Medulla oblongata (tissue), 1 donor: ENCODE measurements around the gene GRM4.

ENCODE experiments used
- DNase-seq: peaks from one replicate; pipeline ENCODE4 v3.0.0-alpha.2; 2015; ENCODE audit errors: extremely low spot score

The GRM4 gene

DNA sequence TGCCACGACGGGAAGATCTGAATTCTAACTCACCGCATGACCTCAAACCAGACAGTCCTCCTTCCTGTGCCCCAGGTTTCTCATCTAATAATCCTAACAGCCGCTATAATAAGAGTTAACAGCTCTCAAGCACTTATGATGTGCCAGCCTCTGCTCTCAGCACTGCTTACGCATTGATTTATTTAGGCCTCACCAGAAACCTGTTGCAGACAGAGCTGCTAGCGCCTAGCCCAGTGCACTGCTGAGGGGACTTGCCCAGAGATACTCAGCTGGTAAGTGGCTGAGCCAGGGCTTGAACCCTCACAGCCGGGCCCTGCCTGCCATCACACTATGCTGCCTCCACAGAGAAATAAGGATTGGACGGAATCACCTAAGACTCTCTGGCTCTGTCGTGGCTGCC is 37.7 kb downstream of the GRM4 start:
- no peak for DNase-seq

DNA sequence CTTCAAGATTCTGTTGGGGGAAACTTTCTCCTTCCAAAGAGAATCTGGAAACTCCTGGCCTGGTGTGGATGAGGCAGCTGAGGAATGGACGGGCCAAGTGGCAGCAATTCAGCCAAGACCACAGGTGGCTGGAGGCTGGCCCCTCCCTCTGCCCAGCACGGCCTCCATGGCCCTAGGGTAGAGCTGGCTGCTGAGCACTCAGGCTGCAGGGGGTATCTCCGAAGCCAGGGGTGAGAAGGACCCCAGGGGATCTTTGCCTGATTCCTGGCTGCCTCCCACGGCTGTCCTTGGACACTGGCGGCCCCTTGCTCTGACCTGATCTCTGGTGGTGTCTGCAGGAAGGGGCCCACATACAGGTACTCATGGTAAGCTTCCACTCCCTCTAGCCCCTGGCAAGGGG is 39.0 kb downstream of the GRM4 start:
- DNase-seq, result no peak

DNA sequence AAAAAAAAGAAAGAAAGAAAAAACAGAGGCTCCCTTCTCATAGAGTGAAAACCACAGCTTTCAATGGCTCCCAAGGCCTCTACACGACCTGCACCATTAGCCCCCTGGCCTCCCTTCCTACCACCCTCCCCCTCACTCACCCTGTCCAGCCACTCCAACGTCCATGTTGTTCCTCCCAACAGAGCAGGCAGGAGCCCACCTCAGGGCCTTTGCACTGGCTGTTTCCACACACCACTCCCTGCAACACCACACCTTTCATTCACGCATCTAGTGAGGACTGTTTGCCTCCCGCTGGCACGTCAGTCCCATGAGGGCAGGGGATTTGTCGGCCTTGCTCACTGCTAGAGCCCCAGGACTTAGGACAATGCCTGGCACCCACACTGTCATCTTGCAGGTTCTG is 39.5 kb downstream of the GRM4 start:
- DNase-seq, result no peak

DNA sequence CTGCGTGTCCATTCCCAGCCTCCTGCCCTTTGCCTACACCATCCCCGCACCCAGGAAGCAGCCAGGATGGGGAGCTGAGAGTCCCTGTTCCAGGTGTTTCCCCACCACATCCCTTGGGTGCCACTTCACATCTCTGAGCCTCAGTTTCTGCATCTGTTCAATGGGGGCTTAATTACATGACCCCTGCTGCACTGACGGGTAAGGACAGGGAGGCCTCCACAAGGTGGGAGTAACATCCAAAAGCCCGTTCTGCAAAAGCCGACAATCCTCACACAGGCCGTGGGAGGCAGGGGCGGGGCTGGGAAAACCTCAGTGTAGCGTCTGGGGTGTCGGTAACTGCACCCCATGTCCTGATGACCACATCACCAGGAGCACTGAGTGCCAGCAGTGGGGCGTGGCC is 41.3 kb downstream of the GRM4 start:
- no peak for DNase-seq

DNA sequence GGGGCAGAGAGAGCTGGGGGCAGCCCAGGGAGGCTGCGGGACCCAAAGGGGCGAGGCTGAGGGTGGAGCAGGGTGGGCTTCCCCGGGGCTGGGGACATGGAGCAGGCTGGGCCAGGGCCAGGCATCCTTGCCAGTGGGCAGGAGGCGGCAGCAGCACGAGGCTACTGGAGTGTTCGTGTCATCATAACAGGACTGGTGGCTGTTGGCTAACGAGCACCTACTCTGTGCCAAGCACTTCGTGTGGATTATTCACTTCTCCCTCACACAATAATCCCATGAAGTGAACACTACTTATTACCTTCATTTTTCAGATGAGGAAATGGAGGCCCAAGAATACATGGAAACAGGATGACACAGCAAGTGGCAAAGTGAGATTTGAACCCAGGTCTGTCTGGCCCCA is 41.7 kb downstream of the GRM4 start:
- no peak for DNase-seq

DNA sequence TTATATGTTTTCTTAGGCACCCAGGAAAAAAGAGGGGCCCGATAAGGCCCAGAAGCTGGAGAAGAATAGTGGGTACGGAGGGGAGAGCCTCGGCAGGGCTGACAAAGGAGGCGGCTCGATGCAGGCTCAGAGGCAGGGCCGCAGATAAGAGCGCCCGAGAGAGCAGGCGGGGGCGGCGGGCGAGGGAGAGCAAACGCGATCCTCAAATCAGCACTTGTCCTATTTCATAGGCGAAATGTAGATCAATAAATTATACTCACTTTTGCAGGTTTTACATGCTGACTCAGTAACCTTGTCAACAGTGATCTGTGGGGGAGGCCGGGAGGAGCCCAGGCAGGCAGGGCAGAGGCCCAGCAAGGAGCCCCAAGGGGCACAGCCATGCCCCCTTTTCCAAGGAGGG is 42.6 kb downstream of the GRM4 start:
- DNase-seq, result no peak

DNA sequence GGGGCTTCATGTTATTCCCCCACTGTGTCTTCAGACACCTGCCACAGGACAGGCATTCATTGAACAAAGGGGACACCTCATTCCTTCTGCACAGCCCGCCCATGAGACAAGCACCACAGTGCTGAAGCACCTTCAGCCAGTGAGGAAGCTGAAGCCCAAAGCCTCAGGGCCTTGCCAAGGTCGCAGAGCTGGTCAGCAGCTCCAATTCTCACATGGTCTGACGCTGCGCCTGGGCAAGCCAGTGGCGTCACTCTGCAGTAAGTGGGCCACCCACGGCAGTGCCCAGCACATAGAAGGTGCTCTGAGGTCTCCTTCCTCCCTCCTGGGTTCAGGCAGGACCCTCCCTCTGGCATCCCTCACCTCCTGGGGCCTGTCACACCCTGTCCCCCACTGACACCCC is 43.2 kb downstream of the GRM4 start:
- no peak for DNase-seq

DNA sequence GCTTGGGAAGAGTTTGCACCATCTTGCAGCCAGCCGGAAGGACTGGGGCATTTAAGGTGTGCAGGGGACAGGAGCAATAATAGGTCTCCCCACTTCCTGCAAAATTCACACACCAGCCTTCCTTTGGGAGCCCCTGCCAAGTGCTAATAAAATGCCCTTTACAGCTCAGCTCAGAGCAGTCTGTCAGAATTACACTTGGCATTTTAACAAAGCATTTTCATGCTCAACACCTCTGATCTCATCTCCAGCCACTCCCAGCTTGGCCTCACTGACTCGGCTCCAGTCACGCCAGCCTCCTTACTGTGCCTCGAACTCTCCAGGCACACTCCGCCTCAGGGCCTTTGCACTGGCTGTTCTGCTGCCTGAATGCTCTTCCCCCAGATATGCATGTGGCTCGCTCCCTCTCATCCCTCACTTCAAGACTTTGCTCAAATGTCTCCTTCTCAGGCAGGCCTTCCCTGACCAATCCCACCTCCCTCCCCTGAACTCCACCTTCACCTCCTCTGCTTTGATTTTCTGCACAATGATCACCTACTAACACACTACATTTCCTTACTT is 43.7 kb downstream of the GRM4 start:
- DNase-seq, result no peak

DNA sequence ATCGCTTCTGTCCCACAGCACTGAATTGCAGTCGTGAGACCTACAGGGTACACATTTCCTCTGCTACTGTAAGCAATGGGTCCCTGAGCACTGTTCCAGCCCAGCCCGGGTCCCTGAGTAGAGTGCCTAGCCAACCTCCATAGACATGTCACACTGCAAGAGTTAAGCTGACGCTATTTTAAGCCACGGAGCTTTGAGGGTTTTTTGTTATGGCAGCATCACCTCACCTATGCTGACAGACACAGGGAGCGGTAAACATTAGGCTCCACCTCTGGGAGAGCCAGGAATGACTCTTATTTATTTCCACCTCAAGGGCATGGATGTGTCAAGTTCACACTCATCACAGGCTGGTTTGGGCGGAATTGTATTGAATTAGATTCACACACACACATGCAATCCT is 45.1 kb downstream of the GRM4 start:
- DNase-seq, result no peak

DNA sequence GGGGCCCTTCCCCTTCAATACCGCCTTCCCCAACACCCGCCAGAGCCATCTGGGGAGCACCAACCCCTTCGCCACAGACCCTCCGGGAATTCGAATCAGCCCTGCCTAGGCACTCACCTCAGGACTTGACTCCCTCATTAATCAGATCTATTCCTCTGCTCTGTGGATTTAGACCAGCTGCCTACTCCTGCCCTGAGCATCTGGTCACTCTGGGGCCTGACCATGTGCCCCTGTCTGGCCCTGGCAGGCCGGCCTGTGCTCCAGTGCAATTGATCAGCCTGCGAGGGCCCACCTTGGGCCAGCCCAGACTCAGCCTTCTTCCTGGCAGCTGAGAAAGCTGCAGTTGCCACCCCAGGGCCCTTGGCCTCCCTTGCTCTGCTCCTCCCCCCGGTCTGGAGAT is 46.0 kb downstream of the GRM4 start:
- DNase-seq, result no peak

DNA sequence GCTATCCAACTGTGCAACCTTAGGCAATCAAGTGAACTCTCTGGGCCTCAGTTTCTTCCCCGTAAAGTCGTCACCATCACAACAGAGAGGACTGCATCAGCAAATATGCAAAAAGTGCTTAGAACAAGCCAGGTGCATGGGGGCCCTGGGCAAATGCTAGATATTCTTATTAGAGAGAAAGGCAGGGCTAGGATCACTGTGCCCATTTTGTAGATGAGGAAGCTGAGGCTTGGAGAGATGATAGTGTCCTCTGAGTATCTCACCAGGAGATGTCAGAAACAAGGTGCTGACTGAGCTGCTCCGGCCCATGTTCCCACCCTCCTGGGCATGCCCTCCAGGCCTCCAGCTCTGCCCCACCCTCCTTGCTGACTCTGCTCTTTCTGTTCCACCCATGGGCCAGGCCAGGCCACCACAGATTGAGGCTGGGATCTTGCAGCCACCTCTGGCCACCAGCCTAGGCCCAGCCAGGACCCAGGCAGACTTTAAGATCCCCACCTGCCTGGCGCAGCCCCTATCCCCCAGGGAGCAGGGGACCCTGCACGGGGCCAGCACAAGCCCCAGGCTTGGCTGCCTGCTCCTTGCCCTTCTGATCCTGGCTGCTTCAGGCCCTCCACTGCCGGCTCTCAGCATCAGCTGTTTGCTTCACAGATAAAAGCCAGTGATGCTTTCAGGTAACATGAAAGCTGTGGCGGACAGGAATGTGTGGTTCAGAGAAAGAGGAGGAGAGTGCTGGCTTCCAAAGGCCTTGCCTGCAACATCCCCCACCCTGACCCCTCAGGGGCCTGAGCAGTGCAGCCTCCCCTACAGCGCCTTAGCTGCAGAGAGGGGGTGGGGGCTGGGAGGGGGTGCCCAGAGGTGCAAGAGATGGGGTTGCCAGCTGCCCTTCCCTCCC is 47.6 kb downstream of the GRM4 start:
- no peak for DNase-seq

DNA sequence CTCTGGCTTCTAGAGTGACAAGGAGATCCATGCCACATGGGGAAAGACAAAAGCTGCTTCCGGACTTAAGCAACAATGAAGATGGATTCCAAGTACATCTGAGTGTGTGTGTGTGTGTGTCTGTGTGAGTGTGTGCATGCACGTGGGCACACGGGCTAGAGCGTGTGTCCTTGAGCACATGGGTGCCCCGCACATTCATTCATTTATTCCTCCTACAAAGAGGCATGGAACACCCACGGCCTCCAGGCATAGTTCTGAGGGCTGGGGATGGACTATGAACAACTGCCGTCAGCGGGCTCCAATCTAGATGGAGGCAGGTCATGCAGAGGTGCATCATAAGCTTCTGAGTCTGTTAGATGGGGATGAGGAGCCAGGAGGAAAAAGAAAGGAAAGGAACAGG is 49.1 kb downstream of the GRM4 start:
- DNase-seq, result no peak

DNA sequence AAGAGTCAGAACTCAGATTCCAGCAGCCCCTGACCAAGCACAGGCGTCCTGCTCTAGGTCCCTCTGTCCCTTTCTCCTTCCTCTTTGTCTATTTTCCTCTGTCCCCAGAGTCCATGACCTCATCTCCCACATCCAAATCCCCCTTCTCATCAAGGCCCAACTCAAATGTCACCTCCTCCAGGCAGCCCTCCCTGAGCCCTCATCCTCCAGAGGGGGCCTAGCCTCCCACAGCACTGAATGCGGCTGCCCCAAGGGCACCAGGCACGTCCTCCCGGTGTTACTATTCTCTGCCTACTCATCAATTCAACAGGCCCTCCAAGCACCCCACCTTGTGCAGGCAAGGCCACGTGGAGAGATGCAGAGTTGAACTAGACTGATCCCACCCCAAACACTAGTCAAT is 49.7 kb downstream of the GRM4 start:
- DNase-seq, result no peak

DNA sequence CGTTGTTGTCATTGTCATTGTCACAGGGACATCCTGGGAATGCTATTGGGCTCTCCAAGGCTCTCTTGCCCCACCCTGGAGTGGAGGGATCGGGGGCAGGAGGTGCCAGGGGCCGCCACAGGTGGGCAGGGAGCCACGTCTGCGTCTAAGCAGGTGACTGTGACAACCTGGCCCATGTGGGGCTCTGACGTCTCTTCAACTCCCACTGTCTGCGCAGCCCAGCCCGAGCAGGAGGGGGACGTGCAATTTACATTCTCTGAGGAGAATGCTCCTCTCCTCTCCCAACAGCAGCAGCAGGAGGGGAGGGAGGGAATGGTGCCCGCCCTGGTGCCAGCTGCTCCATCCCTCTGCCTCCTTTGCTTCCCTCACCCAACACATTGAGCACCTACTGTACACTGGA is 50.1 kb downstream of the GRM4 start:
- no peak for DNase-seq

DNA sequence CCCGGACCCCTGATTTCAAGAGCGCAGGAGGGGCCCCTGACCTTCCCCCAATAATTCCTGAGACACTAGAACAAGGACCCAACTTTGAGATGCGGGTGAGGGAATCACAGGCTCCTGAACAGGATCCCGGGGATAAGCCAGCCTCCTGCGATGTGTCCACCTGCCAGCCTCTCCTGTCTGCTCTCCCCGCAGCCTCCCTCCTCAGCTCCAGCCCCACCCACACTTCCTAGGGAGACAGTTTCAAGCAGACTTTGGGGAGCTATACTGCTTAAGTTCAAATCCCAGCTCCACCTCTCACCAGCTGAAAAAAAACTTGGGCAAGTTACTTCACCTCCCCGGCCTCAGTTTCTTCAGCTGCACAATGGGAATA is 50.8 kb downstream of the GRM4 start:
- no peak for DNase-seq

DNA sequence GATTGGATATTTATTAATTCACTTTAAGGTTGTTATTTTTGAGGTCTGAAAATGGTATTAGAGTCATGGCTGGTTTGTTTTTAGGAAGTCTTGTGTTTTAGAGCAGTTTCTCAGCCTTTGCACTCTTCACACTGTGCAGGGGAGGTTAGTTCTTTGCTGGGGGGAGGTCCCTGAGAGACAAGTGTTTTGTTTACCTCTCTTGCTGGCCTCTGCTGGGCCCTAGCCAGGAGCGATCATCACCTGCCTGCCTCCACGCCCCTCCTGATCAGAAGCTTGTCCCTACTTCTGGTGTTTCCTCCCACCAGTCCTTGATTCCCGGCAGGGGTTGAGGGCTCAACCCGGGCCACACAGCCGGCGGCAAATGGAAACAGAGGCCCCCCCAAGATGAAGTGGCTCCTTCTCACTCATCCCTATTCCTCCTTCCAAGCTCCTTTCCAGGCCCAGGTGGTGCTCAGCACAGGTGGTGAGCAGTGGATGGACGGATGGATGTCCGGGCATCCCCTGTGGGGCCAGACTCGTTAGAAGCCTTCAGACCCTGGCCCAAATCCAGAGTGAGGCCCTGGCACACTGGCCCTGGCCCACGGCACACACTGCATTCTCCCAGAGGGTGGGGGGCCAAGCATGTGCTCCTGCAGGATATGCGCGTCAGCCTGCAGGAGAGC is 51.3 kb downstream of the GRM4 start:
- no peak for DNase-seq

DNA sequence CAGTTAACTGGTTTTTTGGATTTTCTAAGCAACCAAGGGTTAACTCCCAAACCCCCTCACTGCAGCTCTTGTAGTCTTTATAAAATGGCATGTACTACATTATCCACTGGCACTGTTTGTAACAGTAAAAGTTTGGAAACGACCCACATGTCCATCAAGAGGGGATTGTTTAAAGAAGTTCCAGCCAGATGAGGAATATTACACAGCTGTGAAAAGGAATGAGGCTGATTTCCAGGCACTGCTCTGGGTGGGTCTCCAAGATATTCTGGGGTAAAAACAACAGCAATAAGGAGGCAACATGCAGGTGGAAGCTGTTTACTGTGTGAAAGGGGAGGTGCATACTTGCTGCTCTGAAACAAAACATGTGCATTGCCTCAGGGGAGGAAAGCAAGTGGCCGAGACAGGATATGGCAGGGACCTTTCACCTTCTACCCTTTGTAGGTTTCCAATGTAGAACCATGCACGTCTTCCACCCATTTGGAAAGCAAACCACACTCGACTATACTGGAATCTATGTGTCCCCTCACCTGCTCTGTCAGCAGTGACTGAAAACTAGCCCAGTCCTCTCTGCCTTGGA is 51.9 kb downstream of the GRM4 start:
- DNase-seq, result no peak

DNA sequence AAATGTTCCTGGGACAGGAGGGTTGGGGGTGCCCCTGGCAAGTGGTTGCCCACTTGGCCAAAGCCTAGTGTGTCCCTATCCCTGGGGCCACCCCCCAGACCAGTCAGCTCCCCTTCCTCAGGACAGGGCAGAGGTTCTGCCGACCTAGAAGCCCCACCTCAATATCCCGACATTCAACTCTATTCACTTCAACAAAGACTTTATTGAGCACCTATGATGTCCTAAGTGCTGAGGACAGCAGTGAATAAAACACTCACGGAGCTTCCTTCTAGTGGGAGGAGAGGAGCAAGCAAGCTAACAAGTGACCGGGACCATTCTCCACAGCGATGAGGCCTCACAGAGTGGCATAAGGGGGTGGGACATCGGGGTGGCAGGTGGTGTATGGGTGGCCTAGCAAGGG is 52.7 kb downstream of the GRM4 start:
- DNase-seq, result no peak

DNA sequence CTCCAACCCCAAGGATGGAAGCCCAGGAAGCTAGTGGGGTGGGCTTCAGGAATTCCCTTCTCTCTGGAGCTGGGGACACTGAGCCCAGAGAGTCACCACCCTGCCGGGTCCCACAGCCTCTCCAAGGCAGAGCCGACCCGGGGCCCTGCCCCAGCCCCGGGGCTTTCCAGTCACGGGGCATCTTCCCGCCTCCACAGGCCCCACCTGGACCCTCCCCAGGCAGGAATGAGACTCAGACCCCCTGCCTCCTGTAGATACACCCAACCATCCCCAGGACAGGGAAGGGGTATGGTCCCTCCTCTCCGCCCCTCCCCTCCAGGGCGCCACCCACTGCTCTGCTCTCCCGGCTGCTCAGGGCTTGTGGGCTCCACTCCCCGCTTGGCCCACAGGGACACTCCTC is 53.3 kb downstream of the GRM4 start:
- no peak for DNase-seq

DNA sequence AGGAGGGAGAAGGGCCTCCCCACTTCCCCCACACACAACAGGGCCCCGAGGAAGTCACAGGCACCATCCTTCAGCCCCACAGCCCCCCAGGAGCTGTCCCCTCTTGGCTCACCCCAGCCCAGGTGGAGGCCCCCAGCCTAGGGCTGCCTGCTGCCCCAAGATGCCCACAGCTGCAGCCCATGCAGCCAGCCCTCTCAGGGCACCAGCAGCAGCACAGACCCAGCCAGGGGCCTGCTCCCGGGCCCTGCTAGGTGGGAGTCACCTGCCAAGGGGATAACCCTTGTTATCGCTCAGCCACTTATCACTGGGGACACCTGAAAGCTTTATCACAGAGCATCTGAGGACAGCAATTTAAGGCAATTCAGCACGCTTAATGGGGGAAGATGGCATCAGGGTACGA is 55.0 kb downstream of the GRM4 start:
- DNase-seq, result no peak

DNA sequence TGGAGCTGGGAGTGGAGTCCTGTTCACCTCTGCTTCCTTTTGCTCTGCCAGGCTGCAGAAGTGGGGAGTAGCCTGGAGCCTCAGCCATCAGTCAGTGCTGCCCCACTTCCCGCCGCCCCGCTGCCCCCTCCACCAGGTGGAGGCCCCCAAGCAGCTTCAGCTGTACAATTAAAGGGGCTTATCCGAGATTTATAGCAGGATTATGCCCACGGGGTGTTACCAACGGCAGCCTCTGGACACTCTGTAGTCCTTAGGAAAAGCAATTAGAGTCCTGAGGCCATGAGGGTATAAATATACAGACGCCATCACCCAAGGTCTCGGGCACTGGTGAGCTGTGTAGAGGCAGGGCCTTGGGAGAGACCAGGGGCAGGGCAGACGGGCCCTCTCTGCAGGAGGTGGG is 55.4 kb downstream of the GRM4 start:
- DNase-seq, result no peak

DNA sequence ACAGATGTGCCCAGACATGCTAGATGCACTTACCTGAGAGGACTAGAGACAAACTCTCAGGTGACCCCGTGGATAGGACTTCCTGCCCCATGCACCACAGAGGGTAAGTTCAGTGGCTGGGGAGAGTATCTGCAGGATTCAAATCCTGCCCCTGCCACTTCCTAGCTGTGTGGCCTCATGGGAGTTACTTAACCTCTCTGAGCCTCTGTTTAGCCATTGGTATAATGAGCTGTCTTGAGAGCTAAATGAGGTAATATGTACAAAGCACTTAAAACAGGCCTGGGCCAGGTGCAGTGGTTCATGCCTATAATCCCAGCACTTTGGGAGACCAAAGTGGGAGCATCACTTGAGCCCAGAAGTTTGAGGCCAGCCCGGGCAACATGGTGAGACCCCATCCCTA is 59.3 kb downstream of the GRM4 start:
- DNase-seq, result no peak
